Type B pancreatic cell (in vitro differentiated cells): ENCODE data around the gene ST8SIA5. TPM values are rescaled to one million over a fixed set of nuclear protein-coding genes. Genes with fewer than 3 reads are reported as not detected.

Source experiments
- DNase-seq: peaks from one replicate; pipeline ENCODE4 v3.0.0; 2021; ENCODE audit warnings: mixed read lengths; ENCODE audit not compliant: unreplicated experiment; ENCODE audit errors: extremely low spot score
- H3K27ac Mint-ChIP-seq: 2 replicates; pipeline ENCODE4 v1.8.0; 2021; ENCODE audit warnings: mild to moderate bottlenecking, mixed read lengths
- H3K27me3 Mint-ChIP-seq: 2 replicates; pipeline ENCODE4 v1.8.0; 2021; ENCODE audit warnings: mixed read lengths
- H3K36me3 Mint-ChIP-seq: 2 replicates; pipeline ENCODE4 v1.8.0; 2021; ENCODE audit warnings: mixed read lengths
- H3K4me1 Mint-ChIP-seq: one replicate; pipeline ENCODE4 v1.8.0; 2021; ENCODE audit warnings: mixed read lengths; ENCODE audit not compliant: unreplicated experiment
- H3K4me3 Mint-ChIP-seq: 2 replicates; pipeline ENCODE4 v1.8.0; 2021; ENCODE audit warnings: mild to moderate bottlenecking, mixed read lengths
- H3K9me3 Mint-ChIP-seq: 2 replicates; pipeline ENCODE4 v1.8.0; 2021; ENCODE audit warnings: mixed read lengths
- total RNA-seq: library from RNA; stranded (reverse); gene quantifications from 2 replicates; pipeline ENCODE4 v1.2.1, GENCODE V29; 2021; ENCODE audit warnings: low replicate concordance
- TF ChIP-seq, protein P1 (sequence below): fragments of 200-600 bp; sonication (generic); conservative IDR thresholded peaks from 2 replicates; pipeline ENCODE4 v1.5.0; 2021; ENCODE audit warnings: antibody characterized with exemption, mild to moderate bottlenecking

Gene ST8SIA5
- total RNA-seq, 1 donor from 2014 or later, result 0.94 TPM

DNA sequence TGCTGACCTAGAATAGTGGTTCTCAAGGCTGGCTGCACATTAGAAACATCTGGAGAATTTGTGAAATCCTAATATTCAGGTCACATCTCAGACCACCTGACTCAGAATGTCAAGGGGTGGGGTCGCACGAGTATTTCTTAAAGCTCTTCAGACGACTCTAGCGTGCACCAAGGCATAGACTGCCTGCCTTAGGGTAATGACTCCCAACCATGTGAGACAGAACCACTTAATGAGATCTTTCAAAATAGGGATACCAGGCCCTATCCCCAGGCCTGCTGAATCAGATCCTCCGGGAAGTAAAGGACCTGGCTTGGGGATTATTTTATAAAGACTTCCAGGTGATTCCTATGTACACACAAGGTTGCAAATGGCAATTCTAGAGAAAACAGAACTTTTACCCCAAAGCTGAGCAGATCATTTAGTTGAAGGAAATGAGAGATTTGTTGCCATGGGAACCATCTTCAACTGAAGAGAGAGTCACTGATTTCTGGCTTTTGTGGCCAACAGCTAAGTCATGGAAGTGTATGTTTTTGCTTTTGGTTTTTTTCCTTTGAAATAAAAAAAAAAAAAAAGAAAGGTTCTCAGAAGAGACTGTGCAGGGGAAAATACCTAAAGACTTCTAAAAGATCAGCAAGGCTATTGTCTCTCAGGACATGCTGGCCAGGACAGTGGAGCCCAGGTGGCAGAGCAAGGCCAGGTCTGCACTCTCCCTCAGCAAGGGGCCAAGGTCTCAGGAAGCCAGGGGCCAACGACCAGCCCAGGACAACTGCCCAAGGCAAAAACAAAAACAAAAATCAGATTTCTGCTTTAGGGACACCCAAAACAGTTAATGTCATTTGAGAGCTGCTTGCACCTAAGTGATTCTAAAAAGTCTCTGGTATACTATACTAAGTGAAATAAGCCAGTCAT lies 84.5 kb downstream of the ST8SIA5 start:
- H3K4me3 Mint-ChIP-seq, result no peak overlapping the region

GRCh38 chr18:46668694-46669093 lies 88.2 kb downstream of the ST8SIA5 start:
- TF ChIP-seq, protein P1, sequence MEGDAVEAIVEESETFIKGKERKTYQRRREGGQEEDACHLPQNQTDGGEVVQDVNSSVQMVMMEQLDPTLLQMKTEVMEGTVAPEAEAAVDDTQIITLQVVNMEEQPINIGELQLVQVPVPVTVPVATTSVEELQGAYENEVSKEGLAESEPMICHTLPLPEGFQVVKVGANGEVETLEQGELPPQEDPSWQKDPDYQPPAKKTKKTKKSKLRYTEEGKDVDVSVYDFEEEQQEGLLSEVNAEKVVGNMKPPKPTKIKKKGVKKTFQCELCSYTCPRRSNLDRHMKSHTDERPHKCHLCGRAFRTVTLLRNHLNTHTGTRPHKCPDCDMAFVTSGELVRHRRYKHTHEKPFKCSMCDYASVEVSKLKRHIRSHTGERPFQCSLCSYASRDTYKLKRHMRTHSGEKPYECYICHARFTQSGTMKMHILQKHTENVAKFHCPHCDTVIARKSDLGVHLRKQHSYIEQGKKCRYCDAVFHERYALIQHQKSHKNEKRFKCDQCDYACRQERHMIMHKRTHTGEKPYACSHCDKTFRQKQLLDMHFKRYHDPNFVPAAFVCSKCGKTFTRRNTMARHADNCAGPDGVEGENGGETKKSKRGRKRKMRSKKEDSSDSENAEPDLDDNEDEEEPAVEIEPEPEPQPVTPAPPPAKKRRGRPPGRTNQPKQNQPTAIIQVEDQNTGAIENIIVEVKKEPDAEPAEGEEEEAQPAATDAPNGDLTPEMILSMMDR, result no peak
- peaks cover 2% of the 10 kb centered on the region for H3K9me3 Mint-ChIP-seq

More for the DNA sequence above, 84.5 kb downstream of the ST8SIA5 start:
- DNase-seq, result no peak
- peaks cover 4% of the 10 kb centered on the region for H3K4me1 Mint-ChIP-seq
- TF ChIP-seq, protein P1, result no peak
- H3K27ac Mint-ChIP-seq, result no peak overlapping the region
- peaks cover 15% of the 10 kb centered on the region for H3K27me3 Mint-ChIP-seq
- no peaks in the 10 kb centered on the region for H3K36me3 Mint-ChIP-seq
- no peaks in the 10 kb centered on the region for H3K9me3 Mint-ChIP-seq

DNA sequence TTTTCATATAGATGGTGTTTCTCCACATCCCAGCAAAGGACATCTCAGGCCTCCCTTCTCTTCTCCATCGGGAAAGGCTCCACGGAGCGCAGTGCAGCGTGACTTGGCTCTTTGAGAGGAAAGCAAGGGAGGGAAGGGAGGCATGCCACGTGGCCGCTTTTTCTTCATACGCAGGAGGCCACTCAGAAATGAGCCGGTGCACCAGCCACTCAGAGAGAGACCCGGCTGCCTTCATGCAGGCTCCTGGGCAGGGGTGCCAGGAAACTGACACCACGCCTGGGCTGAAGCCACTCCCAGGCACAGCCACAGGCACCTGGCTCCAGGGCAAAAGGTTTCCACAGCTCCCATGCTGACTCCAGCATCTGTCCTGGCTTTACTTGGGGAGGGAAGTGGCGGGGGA lies 88.7 kb downstream of the ST8SIA5 start:
- peaks cover 6% of the 10 kb centered on the region for H3K9me3 Mint-ChIP-seq
- peaks cover 4% of the 10 kb centered on the region for H3K4me1 Mint-ChIP-seq
- no peaks in the 10 kb centered on the region for H3K36me3 Mint-ChIP-seq
- no peak overlapping the region for H3K4me3 Mint-ChIP-seq
- TF ChIP-seq, protein P1, result no peak
- no peak for DNase-seq
- peaks cover 3% of the 10 kb centered on the region for H3K27me3 Mint-ChIP-seq
- no peak overlapping the region for H3K27ac Mint-ChIP-seq

More at GRCh38 chr18:46668694-46669093, 88.2 kb downstream of the ST8SIA5 start:
- no peak for DNase-seq
- peaks cover 3% of the 10 kb centered on the region for H3K27me3 Mint-ChIP-seq
- no peaks in the 10 kb centered on the region for H3K36me3 Mint-ChIP-seq
- no peak overlapping the region for H3K4me3 Mint-ChIP-seq
- H3K4me1 Mint-ChIP-seq, result peaks cover 4% of the 10 kb centered on the region
- H3K27ac Mint-ChIP-seq, result no peak overlapping the region

DNA sequence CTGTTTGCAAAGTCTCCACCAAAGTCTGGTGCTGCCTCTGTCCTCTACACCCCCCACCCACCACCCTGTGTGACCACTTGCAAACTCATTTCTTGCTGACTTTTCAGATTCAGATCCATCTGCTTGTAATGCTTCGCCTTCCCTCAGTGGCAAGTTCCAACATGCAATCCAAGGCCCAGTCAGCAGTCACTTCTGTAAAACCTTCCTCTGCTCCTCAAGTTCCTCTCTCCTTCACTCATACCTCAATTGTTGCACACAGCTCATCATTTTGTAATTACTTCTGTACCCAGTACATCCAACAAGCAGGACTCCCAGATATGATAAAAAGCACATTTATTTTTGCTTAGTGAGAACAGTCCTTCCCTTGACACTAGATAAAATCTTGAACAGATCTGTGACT lies 93.3 kb downstream of the ST8SIA5 start:
- Mint-ChIP-seq H3K4me3 (no peak overlapping the region), H3K27ac (no peak overlapping the region), H3K27me3 (peaks cover 3% of the 10 kb centered on the region), H3K4me1 (no peaks in the 10 kb centered on the region), H3K9me3 (peaks cover 9% of the 10 kb centered on the region), H3K36me3 (no peaks in the 10 kb centered on the region)
- DNase-seq, result no peak
- TF ChIP-seq, protein P1, result no peak

- TF ChIP-seq, protein P1, result no peak
- Mint-ChIP-seq H3K27me3 (peaks cover 9% of the 10 kb centered on the region), H3K4me3 (no peak overlapping the region), H3K27ac (no peak overlapping the region), H3K4me1 (peaks cover 5% of the 10 kb centered on the region), H3K9me3 (peaks cover 9% of the 10 kb centered on the region), H3K36me3 (no peaks in the 10 kb centered on the region)
- no peak for DNase-seq
These were observed 95.7 kb downstream of the ST8SIA5 start for GRCh38 chr18:46660957-46661749.
